ENCODE results near the gene SLC25A33.

DNA sequence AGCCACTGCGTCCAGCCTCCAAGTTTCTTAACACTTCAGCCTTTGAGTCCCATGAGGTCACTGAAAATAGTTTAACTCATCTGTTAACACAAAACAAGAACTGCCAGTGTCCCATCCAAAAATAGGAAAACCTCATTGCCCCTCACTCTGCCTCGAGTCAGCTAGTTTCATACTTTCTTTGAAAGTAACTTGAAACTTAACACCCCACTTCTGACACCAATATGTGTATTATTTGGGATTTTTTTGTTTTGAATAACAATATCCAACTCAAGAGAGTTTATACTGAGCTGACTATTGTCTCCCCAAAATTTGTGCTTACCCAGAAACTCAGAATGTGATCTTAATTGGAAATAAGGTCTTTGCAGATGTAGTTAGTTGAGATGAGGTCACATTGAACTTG, 95.3 kb downstream of the SLC25A33 start:
- TF ChIP-seq, protein P1, sequence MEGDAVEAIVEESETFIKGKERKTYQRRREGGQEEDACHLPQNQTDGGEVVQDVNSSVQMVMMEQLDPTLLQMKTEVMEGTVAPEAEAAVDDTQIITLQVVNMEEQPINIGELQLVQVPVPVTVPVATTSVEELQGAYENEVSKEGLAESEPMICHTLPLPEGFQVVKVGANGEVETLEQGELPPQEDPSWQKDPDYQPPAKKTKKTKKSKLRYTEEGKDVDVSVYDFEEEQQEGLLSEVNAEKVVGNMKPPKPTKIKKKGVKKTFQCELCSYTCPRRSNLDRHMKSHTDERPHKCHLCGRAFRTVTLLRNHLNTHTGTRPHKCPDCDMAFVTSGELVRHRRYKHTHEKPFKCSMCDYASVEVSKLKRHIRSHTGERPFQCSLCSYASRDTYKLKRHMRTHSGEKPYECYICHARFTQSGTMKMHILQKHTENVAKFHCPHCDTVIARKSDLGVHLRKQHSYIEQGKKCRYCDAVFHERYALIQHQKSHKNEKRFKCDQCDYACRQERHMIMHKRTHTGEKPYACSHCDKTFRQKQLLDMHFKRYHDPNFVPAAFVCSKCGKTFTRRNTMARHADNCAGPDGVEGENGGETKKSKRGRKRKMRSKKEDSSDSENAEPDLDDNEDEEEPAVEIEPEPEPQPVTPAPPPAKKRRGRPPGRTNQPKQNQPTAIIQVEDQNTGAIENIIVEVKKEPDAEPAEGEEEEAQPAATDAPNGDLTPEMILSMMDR (IDR thresholded peaks at IDR 0.05), result no peak
- TF ChIP-seq POLR2A (IDR thresholded peaks at IDR 0.05), result no peak

Measured in uterus (tissue), 2 donors.